ENCODE data around the gene RPS15A. TPM values are rescaled to one million over a fixed set of nuclear protein-coding genes. Genes with fewer than 3 reads are reported as not detected.

Gene RPS15A
- total RNA-seq, 4 donors from 2014 or later = 785 to 3,002 (median 2,111) TPM

- H3K4me1 ChIP-seq = no peaks in the 10 kb centered on the region
- H3K27ac ChIP-seq = no peak overlapping the region
- H3K27me3 ChIP-seq = no peaks in the 10 kb centered on the region
- 80 to 100% methylated on average over 2 to 3 of the region's 3 CpGs for WGBS, 2 donors (ENCODE audit: low coverage in 1 of 2)
- TF ChIP-seq EP300 (IDR thresholded peaks at IDR 0.05) (no peak), POLR2AphosphoS5 (IDR thresholded peaks at IDR 0.05) (no peak), POLR2A (IDR thresholded peaks at IDR 0.05) (no peak), CTCF (IDR thresholded peaks at IDR 0.05) (no peak)
- no peak overlapping the region for H3K4me3 ChIP-seq
- no peaks in the 10 kb centered on the region for H3K9me3 ChIP-seq
- H3K36me3 ChIP-seq = peaks cover 11 to 95% of the 10 kb centered on the region in 2 donors
- no peak for ATAC-seq
These were observed 21.8 kb upstream of the RPS15A start for GRCh38 chr16:18811925-18812324.

GRCh38 chr16:18809165-18809564 lies 19.0 kb upstream of the RPS15A start:
- no peaks in the 10 kb centered on the region for H3K9me3 ChIP-seq

GRCh38 chr16:18805257-18805773 lies 15.2 kb upstream of the RPS15A start:
- peaks cover 1 to 40% of the 10 kb centered on the region in 2 donors for H3K36me3 ChIP-seq
- TF ChIP-seq EP300 (IDR thresholded peaks at IDR 0.05) = no peak
- TF ChIP-seq POLR2AphosphoS5 (IDR thresholded peaks at IDR 0.05) = no peak
- no peak for TF ChIP-seq POLR2A (IDR thresholded peaks at IDR 0.05)
- no peak for TF ChIP-seq CTCF (IDR thresholded peaks at IDR 0.05)
- no peak overlapping the region for H3K4me3 ChIP-seq
- no peak for ATAC-seq
- peaks cover 0 to 27% (median 6%) of the 10 kb centered on the region in 3 donors for H3K4me1 ChIP-seq
- H3K27ac ChIP-seq = peak overlapping the region in 2 of 4 donors; percentile 24 to 26
- 22 to 32% methylated on average over 2 of the region's 2 CpGs for WGBS, 2 donors (ENCODE audit: low coverage in 1 of 2)
- no peaks in the 10 kb centered on the region for H3K27me3 ChIP-seq
- no peaks in the 10 kb centered on the region for H3K9me3 ChIP-seq

More at GRCh38 chr16:18809165-18809564, 19.0 kb upstream of the RPS15A start:
- Histone ChIP-seq H3K4me1 (peaks cover 0 to 7% (median 0%) of the 10 kb centered on the region in 3 donors), H3K27me3 (no peaks in the 10 kb centered on the region), H3K36me3 (peaks cover 7 to 73% of the 10 kb centered on the region in 2 donors), H3K27ac (no peak overlapping the region), H3K4me3 (no peak overlapping the region)
- no peak for ATAC-seq
- TF ChIP-seq POLR2AphosphoS5 (IDR thresholded peaks at IDR 0.05) (no peak), POLR2A (IDR thresholded peaks at IDR 0.05) (no peak), CTCF (IDR thresholded peaks at IDR 0.05) (no peak), EP300 (IDR thresholded peaks at IDR 0.05) (no peak)
- 50 to 100% methylated on average over 1 of the region's 13 CpGs for WGBS, 2 donors (ENCODE audit: low coverage in 1 of 2)

- ATAC-seq = no peak
- H3K36me3 ChIP-seq = peaks cover 0 to 32% of the 10 kb centered on the region in 2 donors
- 51 to 57% methylated on average over 3 of the region's 3 CpGs for WGBS, 2 donors (ENCODE audit: low coverage in 1 of 2)
- H3K27me3 ChIP-seq = no peaks in the 10 kb centered on the region
- H3K27ac ChIP-seq = peak overlapping the region in 3 of 4 donors; percentile 8 to 66 (median 22)
- no peaks in the 10 kb centered on the region for H3K9me3 ChIP-seq
- H3K4me3 ChIP-seq = no peak overlapping the region
- TF ChIP-seq POLR2AphosphoS5 (IDR thresholded peaks at IDR 0.05) (no peak), POLR2A (IDR thresholded peaks at IDR 0.05) (no peak), CTCF (IDR thresholded peaks at IDR 0.05) (no peak), EP300 (IDR thresholded peaks at IDR 0.05) (no peak)
- H3K4me1 ChIP-seq = peaks cover 0 to 35% (median 12%) of the 10 kb centered on the region in 3 donors
These were observed 14.4 kb upstream of the RPS15A start for GRCh38 chr16:18804540-18804939.
